C4-2B (cell line): ENCODE data around the gene POLN.

Experiments used
- CTCF ChIP-seq: fragments of 450-650 bp; conservative IDR thresholded peaks from 2 replicates; pipeline ENCODE4 v1.5.1; 2017; ENCODE audit warnings: mild to moderate bottlenecking
- ZFX ChIP-seq: fragments of 450-650 bp; IDR thresholded peaks from 2 replicates; pipeline ENCODE4 v1.6.1; 2017

- TF ChIP-seq CTCF (no peak), ZFX (no peak)
Measured at GRCh38 chr4:2222838-2223237, 19.1 kb downstream of the POLN start.
